Left cardiac atrium (tissue), 4 donors: ENCODE results near the gene FUS. TPM values are rescaled to one million over a fixed set of nuclear protein-coding genes. Genes with fewer than 3 reads are reported as not detected.
"Not testable (repeated sequence)": the region's sequence is repeated elsewhere in the genome, so short reads cannot be mapped to it uniquely, and the experiment has no call there.

Source experiments
- ATAC-seq, 2 donors: fragments of 200-7000 bp; cut with Tn5 transposase; one replicate each; pipeline ENCODE4 v1.9.1; 2020; ENCODE audit warnings: mild to moderate bottlenecking in 2 of 2, moderate library complexity in 2 of 2
- DNase-seq: peaks from one replicate; pipeline ENCODE4 v3.0.0-alpha.2; 2020
- intact Hi-C, 2 donors: fragments of 100-400 bp; cut with DNase I; formaldehyde crosslinking; loops; one replicate each; pipeline versions ENCODE4 v1.14.1 to v1.15.1; 2022 to 2023
- total RNA-seq, 2 donors: library from RNA; stranded (reverse); fragmentation: NEBNext Ultra II Directional; extraction: Animal tissue kit (Norgen Biotek cat#: 25700); gene quantifications; one replicate each; pipeline ENCODE4 v1.2.1, GENCODE V29; 2021
- donor health status: DM: no; HTN: yes; CAD: no.
- donor health status: DM: no; HTN: yes; CAD: no; lungs with severe emphysema.
- donor health status: DM: yes; HTN: yes; CAD: no.
- donor health status: Dilated cardiomyopathy.

Gene FUS
- total RNA-seq, 2 donors from 2014 or later, result 99.5 to 192 TPM

DNA sequence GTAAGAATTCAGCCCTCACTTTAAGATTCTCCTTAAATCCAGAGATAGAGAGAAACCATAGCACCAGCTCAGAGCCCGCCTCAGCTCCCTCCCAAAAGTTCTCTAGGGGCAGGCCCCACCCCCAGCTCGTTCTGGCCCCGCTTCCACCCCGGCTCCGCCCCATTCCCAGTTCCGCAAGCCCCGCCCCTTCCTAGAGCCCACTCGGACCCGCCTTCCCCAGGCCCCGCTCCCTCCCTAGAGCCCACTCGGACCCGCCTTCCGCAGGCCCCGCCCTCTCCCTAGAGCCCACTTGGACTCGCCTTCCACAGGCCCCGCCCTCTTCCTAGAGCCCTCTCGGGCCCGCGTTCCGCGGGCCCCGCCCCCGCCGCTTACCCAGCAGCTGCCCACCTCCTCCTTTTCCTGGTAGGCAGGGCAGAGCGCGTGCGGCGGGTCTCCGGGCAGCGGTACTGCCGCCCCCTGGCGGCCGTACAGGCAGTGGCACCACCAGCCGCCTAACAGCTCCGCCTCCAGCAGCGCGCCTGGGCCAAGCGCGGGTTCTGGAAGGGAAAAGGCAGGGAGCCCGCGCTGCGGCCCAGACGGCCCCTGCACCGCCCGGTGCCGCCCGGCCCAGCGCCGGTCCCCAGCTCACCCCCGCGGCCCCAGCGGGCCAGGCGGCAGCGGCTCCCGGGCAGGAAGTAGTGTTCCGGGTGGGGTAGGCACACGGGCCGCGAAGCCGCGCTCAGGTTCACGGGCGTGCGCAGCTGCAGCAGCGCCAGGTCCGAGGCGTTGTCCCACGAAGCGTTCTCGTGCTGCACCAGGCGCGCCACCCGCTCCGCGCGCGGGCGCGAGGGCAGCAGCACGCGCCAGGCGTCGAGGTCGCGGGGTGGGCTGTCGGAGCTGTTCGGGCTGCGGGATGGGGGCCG lies 37.6 kb upstream of the FUS start:
- peak; percentile 97 to 98 for ATAC-seq
- intact Hi-C loops, result loop anchor here in 1 of 2 donors (1.0 to 5.0 kb wide), 3 partner anchors 24 to 155 kb away; partner anchors contain the start of genes BCKDK and HSD3B7
- peak; percentile 99 for DNase-seq

DNA sequence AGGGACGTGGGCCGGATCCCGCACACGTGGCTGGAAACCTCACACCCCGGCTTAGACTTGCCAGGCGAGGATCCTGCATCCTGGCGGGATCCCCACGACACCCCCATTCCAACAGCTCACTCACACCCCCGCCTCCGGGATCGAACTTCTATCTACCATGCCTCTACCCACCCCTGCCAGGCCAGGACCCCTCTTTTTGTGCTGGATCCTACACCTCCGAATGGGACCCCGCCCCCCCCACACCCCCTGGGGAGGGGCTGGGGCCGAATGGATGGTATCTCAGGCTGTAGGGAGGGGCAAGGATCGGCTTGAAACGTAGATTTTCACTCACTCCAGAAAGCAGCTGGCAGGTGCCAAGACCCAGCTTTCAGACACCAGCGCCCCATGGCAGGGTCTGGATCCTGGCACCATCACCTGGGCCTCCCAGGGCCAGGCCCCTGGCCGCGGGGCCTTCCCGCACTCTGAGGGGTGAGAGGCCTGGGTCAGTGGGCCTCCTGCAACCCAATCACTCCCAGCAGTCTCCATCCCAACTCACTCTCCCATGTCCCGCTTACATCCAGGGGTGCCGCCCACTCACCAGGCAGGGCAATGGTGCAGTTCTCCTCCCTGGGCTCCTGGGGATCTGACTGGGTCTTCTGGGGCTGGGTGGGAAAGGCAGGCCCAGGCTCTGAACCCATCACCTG lies 36.8 kb upstream of the FUS start:
- intact Hi-C loops, result loop anchor here in 1 of 2 donors (5.0 kb wide), 2 partner anchors 36 to 156 kb away; partner anchors contain the start of genes BCKDK and HSD3B7
- DNase-seq (no peak), ATAC-seq (no peak)

DNA sequence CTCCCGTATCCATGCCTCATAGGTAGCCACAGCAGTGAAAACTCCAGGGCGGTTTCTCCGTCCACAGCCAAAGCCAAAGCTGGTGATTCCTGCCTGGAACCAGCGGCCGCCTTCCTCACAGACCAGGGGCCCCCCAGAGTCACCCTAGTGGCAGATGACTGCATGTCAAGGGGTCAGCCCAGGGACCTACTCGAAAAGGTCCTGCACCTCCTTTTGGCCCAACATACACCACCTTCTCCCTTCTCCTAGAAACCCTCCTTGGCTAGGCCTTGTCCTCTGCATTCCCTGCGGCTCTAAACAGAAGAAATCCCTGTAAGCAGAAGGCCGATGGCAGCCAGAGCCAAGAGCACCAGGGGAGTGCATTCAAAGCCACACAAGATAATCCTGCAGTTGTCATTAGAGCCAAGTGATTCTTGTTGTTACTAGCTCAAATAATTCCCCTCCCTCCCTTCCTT lies 36.2 kb upstream of the FUS start:
- intact Hi-C loops, result loop anchor here in 1 of 2 donors (5.0 kb wide), 2 partner anchors 36 to 156 kb away; partner anchors contain the start of genes BCKDK and HSD3B7
- no peak for DNase-seq
- no peak for ATAC-seq

DNA sequence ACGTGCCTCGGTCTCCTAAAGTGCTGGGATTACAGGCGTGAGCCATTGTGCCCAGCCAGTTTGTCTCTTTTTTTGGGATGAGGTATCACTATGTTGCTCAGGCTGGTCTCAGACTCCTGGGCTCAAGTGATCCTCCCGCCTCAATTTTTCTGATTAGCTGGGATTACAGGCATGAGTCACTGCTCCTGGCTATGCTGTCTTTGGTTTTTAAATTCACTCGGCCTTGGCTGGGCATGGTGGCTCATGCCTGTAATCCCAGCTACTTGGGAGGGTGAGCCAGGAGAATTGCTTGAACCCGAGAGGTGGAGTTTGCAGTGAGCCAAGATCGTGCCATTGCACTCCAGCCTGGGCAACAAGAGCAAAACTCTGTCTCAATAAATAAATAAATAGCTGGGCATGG lies 35.5 kb upstream of the FUS start:
- DNase-seq, ATAC-seq: not testable (repeated sequence)
- intact Hi-C loops, result loop anchor here in 1 of 2 donors (5.0 kb wide), 2 partner anchors 37 to 157 kb away; partner anchors contain the start of genes BCKDK and HSD3B7

DNA sequence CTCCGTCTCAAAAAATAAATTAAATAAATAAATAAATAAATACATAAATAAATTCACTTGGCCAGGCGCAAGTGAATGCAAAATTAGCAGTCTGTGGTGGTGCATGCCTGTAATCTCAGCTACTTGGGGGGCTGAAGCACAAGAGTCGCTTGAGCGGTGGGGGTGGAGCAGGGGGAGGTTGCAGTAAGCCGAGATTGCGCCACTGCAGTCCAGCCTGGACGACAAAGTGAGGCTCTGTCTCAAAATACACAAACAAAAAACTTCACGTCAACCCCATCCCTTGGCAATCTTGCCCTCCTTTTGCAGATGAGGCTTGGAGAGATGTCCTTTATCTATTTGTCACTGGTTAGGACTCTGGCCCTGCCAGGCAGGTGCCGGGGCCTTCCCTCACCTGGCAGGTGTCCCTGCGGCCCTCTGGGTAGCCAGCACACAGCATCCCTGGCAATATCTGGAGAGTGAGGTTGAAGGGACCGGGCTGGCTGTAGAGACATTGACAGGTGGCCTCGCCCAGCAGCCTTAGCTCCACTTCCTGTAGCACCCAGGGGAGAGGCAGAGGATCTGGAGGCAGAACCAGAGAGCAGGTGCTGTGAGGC lies 34.4 kb upstream of the FUS start:
- DNase-seq, result no peak
- intact Hi-C loops, result no loop called here
- no peak for ATAC-seq

DNA sequence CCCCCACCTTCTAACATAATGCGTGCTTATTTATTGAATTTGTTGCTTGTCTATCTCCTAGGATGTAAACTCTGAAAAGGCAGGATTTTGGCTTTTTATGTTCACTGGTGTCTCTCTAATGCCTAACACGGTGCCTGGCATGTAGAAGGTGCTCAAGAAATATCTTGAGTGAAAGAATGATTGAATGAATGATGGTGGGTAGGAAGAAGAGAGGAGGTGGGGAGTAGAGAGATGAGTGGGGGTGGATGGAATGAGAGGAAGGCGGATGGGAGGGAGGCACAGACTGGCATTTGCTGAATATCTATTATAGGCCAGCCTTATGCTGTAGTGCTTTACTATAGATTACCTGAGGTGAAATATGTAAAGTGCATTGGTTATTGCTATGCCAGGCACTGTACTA lies 32.4 kb upstream of the FUS start:
- ATAC-seq (no peak), DNase-seq (no peak)
- intact Hi-C loops, result no loop called here

DNA sequence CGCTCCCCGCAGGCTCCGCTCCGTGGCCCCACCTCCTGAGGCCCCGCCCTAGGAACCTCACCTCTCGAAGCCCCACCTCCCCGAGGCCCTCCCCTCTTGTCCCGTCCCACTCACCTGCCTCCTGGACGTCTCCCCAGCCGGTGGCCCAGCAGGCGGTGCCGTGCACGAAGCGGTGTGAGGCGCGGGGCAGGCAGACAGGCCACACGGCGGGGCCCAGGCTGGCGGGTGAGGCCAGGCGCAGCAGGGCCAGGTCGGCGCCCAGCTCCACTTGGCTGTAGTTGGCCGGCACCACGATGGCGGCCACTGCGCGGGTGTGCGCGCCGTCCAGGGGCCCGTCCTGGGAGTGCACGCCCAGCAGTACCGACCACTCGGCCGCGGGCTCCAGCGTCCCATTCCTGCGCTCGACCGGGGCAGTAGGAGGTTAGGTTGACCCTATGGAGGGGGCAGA lies 31.6 kb upstream of the FUS start:
- DNase-seq, result no peak
- intact Hi-C loops, result no loop called here
- ATAC-seq, result peak; percentile 9 to 48

DNA sequence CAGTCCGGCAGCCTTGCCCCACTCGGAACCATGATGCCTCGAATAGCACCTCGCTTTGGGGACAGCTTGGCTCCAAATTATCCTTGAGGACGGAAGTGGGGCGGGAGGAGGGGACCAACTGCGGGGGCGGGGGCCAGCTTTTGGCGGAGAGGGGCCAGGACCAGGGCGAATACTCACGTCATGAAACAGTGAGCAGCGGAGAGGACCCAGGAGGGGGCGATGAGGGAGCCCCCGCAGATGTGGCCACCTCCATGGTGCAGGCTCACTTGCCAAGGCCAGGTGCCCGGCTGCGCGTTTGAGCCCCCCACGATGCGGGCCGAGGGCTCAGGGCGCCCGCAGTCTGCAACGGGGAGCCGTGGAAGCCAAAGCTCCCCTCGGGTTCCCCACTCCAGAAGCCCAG lies 31.0 kb upstream of the FUS start:
- ATAC-seq, result no peak
- DNase-seq, result no peak
- intact Hi-C loops, result no loop called here

DNA sequence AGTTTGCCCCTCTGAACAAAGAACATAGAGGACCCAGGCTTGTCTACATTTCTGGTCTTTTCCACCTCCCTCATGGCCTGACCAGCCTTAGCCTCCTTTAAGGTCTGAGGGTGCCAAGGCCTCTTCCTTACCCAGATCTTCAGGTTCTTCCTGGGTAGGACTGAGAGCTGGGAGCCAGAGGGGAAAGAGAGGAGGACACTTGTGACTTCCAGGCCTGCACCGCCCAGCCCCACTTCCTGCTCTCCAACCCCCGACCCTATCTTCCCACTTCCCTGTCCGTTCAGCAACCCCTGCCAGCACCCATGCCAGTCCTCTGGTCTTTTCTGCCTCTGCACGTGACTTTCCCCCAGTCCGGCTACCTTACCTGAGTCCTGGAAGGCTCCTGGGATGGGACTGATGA lies 30.6 kb upstream of the FUS start:
- ATAC-seq (peak in 1 of 2 donors; percentile 33), DNase-seq (no peak)
- intact Hi-C loops, result no loop called here

DNA sequence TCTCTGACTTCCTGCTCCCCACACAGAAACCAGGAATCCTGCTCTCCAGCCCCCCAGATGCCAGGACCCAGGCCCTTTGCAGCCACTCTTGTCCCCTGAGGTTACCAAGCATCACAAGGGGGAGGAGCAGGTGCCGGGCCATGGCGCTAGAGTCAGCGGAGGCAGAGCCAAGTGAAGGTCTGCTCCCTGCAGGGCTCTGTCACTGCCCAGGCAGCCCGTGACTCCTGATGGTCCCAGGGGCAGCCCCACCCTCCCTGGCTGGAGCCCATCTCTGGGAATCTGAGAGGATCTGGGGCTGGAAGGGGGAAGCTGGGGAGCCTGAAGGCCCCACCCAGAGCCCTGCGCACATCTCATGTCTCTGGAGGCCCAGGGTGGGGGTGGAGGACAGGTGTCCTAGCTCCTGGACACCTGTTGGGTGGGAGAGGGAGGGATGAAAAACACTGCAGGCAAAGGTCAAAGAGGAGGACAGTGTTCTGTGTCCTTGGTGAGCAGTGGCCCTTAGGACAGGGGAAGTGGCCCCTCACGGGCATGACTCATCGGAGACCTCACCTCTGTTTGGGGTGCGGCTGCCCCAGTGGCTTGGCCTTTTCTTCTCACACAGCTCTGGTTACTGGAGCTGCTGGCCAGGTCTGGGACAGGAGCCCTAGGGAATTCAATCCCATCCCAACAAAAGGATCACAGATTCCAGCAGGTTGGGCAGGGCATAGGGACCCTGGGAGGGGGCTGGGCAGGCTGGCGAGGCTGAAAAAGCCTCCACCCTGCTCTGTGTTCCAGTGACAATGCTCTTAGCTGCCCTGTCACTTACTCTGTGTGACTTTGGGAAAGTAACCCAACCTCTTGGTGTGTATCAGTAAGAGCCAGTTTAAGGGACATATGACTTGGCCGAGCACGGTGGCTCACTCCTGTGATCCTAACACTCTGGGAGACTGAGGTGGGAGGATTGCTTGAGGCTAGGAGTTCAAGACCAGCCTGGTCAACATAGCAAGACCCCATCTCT lies 29.7 kb upstream of the FUS start, which contains the start of gene PRSS36:
Gene PRSS36 (minus strand): TSS at position 173 of the 997 bp plus-strand sequence. CDS start 31 bp downstream, at position 142.
- ATAC-seq, result peak in 1 of 2 donors; percentile 45
- intact Hi-C loops, result no loop called here
- DNase-seq, result no peak

DNA sequence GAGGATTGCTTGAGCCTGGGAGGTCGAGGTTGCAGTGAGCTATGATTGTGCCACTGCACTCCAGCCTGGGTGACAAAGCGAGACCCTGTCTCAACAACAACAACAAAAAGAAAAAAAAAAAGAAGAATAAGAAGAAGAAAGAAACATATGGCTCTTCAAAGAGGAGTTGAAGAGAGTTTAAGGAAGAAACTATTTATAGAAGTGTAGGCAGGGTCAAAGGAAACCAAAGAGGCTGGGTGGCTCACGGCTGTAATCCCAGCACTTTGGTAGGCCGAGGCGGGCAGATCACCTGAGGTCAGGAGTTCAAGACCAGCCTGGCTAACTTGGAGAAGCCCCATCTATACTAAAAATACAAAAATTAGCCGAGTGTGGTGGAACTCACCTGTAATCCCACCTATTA lies 29.0 kb upstream of the FUS start:
- DNase-seq, ATAC-seq, intact Hi-C loops: not testable (repeated sequence)

DNA sequence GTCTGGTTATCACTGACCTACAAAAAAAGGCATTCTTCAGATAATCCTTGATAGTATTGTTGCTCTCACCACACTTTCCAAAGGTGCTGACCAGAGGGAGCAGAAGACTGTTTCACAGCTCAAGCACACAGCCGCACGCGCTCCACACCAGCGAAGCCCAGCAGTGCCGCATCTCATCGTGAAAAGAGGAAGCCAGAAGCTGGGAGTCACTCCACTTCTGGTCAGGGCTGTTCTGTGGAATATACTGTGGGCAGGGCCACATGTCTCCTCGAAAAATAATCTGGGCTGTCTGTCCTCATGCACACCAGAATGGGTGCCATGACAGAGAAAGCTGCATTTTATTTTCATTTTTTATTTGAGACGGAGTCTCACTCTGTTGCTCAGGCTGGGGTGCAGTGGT lies 22.8 kb upstream of the FUS start:
- peak; percentile 25 for DNase-seq
- intact Hi-C loops, result no loop called here
- peak in 1 of 2 donors; percentile 59 for ATAC-seq

DNA sequence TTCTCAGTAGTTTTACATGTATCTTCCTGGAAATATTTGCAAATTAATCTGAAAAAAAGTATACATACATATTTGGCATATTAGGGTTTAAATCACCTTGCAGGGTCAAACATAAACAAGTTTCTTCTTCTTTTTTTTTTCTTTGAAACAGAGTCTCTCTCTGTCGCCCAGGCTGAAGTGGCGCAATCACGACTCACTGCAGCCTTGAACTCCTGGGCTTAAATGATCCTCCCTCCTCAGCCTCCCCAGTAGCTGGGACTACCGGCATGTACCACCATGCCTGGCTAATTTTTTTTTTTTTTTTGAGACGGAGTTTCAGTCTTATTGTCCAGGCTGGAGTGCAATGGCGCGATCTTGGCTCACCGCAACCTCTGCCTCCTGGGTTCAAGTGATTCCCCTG lies 12.6 kb upstream of the FUS start:
- no peak for DNase-seq
- ATAC-seq, result no peak
- intact Hi-C loops, result no loop called here

DNA sequence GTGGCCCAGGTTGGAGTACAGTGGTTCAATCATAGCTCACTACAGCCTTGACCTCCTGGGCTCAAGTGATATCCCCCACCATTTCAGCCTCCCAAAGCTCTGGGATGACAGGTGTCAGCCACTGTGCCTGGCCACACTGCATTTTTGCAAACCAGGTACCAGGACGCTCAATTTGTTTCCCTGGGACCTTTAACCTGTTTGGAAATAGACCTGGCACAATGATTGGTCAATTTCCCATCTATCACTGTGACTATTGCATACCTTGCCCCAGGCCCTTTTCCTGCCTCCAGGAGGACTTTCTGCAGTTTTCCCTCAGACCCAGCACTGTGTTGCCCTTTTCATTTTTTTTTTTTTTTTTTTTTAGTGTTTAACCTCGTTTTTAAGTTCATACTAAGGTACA lies 11.1 kb upstream of the FUS start:
- no peak for ATAC-seq
- intact Hi-C loops, result no loop called here
- no peak for DNase-seq

DNA sequence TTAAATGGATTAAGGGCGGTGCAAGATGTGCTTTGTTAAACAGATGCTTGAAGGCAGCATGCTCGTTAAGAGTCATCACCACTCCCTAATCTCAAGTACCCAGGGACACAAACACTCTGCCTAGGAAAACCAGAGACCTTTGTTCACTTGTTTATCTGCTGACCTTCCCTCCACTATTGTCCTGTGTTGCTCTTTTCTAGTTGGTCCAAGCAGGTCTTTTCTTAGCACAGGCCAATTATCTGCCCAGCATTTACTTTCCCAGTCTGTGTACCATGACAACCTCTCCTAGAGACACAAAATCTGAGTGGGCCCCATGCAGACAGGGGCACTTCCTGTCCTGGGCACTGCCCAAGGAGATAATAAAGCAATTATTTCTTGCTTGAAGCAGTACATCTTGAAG lies 9.9 kb upstream of the FUS start:
- DNase-seq, intact Hi-C loops: not testable (repeated sequence)
- ATAC-seq, result peak; percentile 23 to 71

DNA sequence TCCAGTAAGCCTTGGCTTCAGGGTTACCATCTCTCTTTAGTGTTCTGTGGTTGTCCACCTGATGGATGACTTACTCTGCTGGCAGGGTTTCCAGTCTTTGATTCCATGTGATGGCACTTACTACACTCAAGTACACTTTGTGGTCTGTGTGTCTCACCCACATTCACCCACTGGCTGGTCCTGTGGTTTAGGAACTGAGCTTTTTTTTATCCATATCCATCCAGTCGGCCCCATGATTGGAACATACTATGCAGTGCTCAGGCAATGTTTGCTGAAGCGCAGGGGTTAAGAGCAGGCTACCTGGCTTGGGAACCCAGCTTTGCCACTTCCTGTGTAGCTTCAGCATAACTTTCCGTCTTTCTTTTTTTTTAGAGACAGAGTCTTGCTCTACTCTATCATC lies 2.8 kb upstream of the FUS start:
- intact Hi-C loops, result no loop called here
- DNase-seq (no peak), ATAC-seq (no peak)

DNA sequence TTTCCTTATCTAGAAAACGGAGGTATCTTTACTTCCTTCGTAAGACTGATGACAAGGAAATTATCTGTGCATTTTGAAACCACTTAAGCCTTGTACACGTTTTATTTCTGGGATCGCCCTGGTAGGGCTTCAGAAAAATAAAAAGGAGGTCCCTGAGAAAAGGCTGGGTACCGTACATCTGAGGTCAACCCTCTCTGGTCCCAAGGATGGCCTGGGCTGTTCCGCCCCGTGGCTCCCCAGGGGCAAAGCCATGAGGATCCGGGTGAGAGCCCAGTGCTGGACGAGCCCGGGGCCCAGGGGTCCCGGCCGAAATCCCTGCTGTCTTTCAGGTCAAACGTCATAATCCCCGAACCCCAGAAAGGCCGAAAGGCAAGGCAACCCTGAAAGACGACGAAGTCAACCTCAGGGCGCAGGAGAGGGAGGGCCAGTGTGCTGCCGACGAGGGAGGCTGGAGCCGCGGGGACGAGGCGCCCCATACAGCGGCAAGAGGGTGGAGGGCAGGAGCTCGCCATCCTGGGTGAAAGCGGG lies 656 bp upstream of the FUS start:
- DNase-seq (no peak), ATAC-seq (peak in 1 of 2 donors; percentile 4)
- intact Hi-C loops, result no loop called here
